HL-60 (cell line): ENCODE data around the gene RPS23.

Experiments
- DNase-seq, 2 experiments: peaks; one replicate each; pipeline ENCODE4 v3.0.0-alpha.2; 2010 to 2020; ENCODE audit warnings: low read depth in 1 of 2, low spot score in 1 of 2
- H3K27ac ChIP-seq: fragments of 250-450 bp; sonication (Bioruptor Pico); replicated peaks from 2 replicates; pipeline ENCODE4 v1.5.1; 2020; ENCODE audit warnings: mild to moderate bottlenecking, moderate library complexity
- H3K27me3 ChIP-seq: fragments of 250-450 bp; sonication (Bioruptor Pico); 2 replicates; pipeline ENCODE4 v1.5.1; 2021; ENCODE audit warnings: mild to moderate bottlenecking, moderate library complexity; ENCODE audit not compliant: insufficient read depth, poor library complexity, severe bottlenecking
- H3K4me3 ChIP-seq: replicated peaks from 2 replicates; pipeline ENCODE4 v1.5.1; 2011; ENCODE audit warnings: mild to moderate bottlenecking, control low read depth, low read length; ENCODE audit not compliant: insufficient read depth
- CTCF ChIP-seq: IDR thresholded peaks from one replicate; pipeline ENCODE4 v1.5.1; 2011; ENCODE audit warnings: low read length, control low read depth, inconsistent platforms; ENCODE audit not compliant: insufficient read depth
- GABPA ChIP-seq: IDR thresholded peaks from 2 replicates; pipeline ENCODE4 v1.6.1; 2012; ENCODE audit warnings: low read depth
- POLR2AphosphoS5 ChIP-seq: IDR thresholded peaks from 2 replicates; pipeline ENCODE4 v1.6.1; 2012; ENCODE audit warnings: low read depth
- REST ChIP-seq: IDR thresholded peaks from 2 replicates; pipeline ENCODE4 v1.6.1; 2012; ENCODE audit warnings: low read depth; ENCODE audit not compliant: insufficient replicate concordance
- SPI1 ChIP-seq: IDR thresholded peaks from 2 replicates; pipeline ENCODE4 v1.6.1; 2012; ENCODE audit warnings: low read depth, mild to moderate bottlenecking, borderline replicate concordance

RPS23 gene

GRCh38 chr5:82296929-82297328 lies 18.8 kb upstream of the RPS23 start:
- Histone ChIP-seq H3K27me3 (no peaks in the 10 kb centered on the region), H3K4me3 (no peak overlapping the region), H3K27ac (no peak overlapping the region)
- DNase-seq, result no peak
- no peak for TF ChIP-seq REST
- TF ChIP-seq CTCF, result no peak
- no peak for TF ChIP-seq SPI1
- TF ChIP-seq GABPA, result no peak
- no peak for TF ChIP-seq POLR2AphosphoS5

- no peaks in the 10 kb centered on the region for H3K27me3 ChIP-seq
- no peak overlapping the region for H3K4me3 ChIP-seq
- no peak for DNase-seq
- no peak for TF ChIP-seq SPI1
- no peak for TF ChIP-seq REST
- TF ChIP-seq POLR2AphosphoS5, result no peak
- no peak for TF ChIP-seq CTCF
- TF ChIP-seq GABPA, result no peak
- H3K27ac ChIP-seq, result no peak overlapping the region
These were observed 17.9 kb upstream of the RPS23 start for GRCh38 chr5:82295959-82296531.

GRCh38 chr5:82295144-82295543 lies 17.0 kb upstream of the RPS23 start:
- Histone ChIP-seq H3K27ac (no peak overlapping the region), H3K27me3 (no peaks in the 10 kb centered on the region), H3K4me3 (no peak overlapping the region)
- no peak for DNase-seq
- TF ChIP-seq SPI1 (no peak), POLR2AphosphoS5 (no peak), GABPA (no peak), CTCF (no peak), REST (no peak)
